NCI-H1930 (cell line): ENCODE data around the gene ACTL8.

Source experiments
- DNase-seq, 2 experiments: peaks; one replicate each; lab custom pipeline; 2025; lab: John Stamatoyannopoulos, UW

The ACTL8 gene

GRCh38 chr1:17772615-17773212 lies 17.6 kb downstream of the ACTL8 start:
- no peak for DNase-seq

GRCh38 chr1:17773591-17774326 lies 18.6 kb downstream of the ACTL8 start:
- DNase-seq = no peak

- no peak for DNase-seq
Measured at GRCh38 chr1:17774452-17774851, 19.3 kb downstream of the ACTL8 start.

- no peak for DNase-seq
Measured at GRCh38 chr1:17775796-17776195, 20.7 kb downstream of the ACTL8 start.

GRCh38 chr1:17776426-17776825 lies 21.3 kb downstream of the ACTL8 start:
- DNase-seq = no peak

GRCh38 chr1:17777330-17777729 lies 22.2 kb downstream of the ACTL8 start:
- no peak for DNase-seq

GRCh38 chr1:17777818-17778217 lies 22.7 kb downstream of the ACTL8 start:
- DNase-seq = no peak

GRCh38 chr1:17780916-17781315 lies 25.8 kb downstream of the ACTL8 start:
- DNase-seq = no peak

- no peak for DNase-seq
Measured at GRCh38 chr1:17789926-17790325, 34.8 kb downstream of the ACTL8 start.

GRCh38 chr1:17790383-17791054 lies 35.4 kb downstream of the ACTL8 start:
- DNase-seq = no peak

GRCh38 chr1:17791055-17791390 lies 35.9 kb downstream of the ACTL8 start:
- DNase-seq = no peak

- no peak for DNase-seq
Measured at GRCh38 chr1:17791480-17791879, 36.3 kb downstream of the ACTL8 start.

- DNase-seq = no peak
Measured at GRCh38 chr1:17792421-17792820, 37.3 kb downstream of the ACTL8 start.

- DNase-seq = no peak
Measured at GRCh38 chr1:17795081-17795809, 40.1 kb downstream of the ACTL8 start.

- no peak for DNase-seq
Measured at GRCh38 chr1:17795836-17796645, 40.9 kb downstream of the ACTL8 start.

GRCh38 chr1:17797478-17797877 lies 42.3 kb downstream of the ACTL8 start:
- DNase-seq = no peak

GRCh38 chr1:17798011-17798410 lies 42.9 kb downstream of the ACTL8 start:
- no peak for DNase-seq

GRCh38 chr1:17798799-17799382 lies 43.8 kb downstream of the ACTL8 start:
- no peak for DNase-seq

GRCh38 chr1:17799642-17800041 lies 44.5 kb downstream of the ACTL8 start:
- no peak for DNase-seq

GRCh38 chr1:17802164-17802563 lies 47.0 kb downstream of the ACTL8 start:
- no peak for DNase-seq

- DNase-seq = no peak
Measured at GRCh38 chr1:17802945-17803344, 47.8 kb downstream of the ACTL8 start.
